Hepatocyte (in vitro differentiated cells): ENCODE data around the gene S100Z.

Source experiments
- EZH2 ChIP-seq: fragments of 200-600 bp; sonication (generic); IDR thresholded peaks from 2 replicates; pipeline ENCODE4 v1.6.1; 2016; ENCODE audit warnings: antibody characterized with exemption, mild to moderate bottlenecking, borderline replicate concordance
- EZH2phosphoT487 ChIP-seq: fragments of 200-600 bp; sonication (generic); IDR thresholded peaks from one replicate; pipeline ENCODE4 v1.6.1; 2018; ENCODE audit warnings: antibody characterized with exemption, mild to moderate bottlenecking, low read depth, moderate library complexity; ENCODE audit not compliant: unreplicated experiment, severe bottlenecking
- TF ChIP-seq, protein P1 (sequence below): fragments of 200-600 bp; sonication (generic); IDR thresholded peaks from 2 replicates; pipeline ENCODE4 v1.5.1; 2016; ENCODE audit warnings: antibody characterized with exemption, mild to moderate bottlenecking; ENCODE audit not compliant: poor library complexity

GRCh38 chr5:76807296-76807695, 42.5 kb upstream of the S100Z start:
- TF ChIP-seq, protein P1, sequence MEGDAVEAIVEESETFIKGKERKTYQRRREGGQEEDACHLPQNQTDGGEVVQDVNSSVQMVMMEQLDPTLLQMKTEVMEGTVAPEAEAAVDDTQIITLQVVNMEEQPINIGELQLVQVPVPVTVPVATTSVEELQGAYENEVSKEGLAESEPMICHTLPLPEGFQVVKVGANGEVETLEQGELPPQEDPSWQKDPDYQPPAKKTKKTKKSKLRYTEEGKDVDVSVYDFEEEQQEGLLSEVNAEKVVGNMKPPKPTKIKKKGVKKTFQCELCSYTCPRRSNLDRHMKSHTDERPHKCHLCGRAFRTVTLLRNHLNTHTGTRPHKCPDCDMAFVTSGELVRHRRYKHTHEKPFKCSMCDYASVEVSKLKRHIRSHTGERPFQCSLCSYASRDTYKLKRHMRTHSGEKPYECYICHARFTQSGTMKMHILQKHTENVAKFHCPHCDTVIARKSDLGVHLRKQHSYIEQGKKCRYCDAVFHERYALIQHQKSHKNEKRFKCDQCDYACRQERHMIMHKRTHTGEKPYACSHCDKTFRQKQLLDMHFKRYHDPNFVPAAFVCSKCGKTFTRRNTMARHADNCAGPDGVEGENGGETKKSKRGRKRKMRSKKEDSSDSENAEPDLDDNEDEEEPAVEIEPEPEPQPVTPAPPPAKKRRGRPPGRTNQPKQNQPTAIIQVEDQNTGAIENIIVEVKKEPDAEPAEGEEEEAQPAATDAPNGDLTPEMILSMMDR, result no peak
- no peak for TF ChIP-seq EZH2
- TF ChIP-seq EZH2phosphoT487, result no peak
